Endodermal cell (in vitro differentiated cells): Measurements from ENCODE around the gene HIPK1. TPM values are rescaled to one million over a fixed set of nuclear protein-coding genes. Genes with fewer than 3 reads are reported as not detected.

ENCODE experiments used
- DNase-seq: peaks from one replicate; pipeline ENCODE4 v3.0.0-alpha.2; 2017
- H3K27ac ChIP-seq: 2 replicates; pipeline ENCODE4 v1.5.1; 2013; ENCODE audit warnings: mild to moderate bottlenecking, low read depth, low read length, moderate library complexity
- H3K27me3 ChIP-seq: 2 replicates; pipeline ENCODE4 v1.6.1; 2013; ENCODE audit warnings: mild to moderate bottlenecking, low read length, moderate library complexity; ENCODE audit not compliant: insufficient read depth, control insufficient read depth, poor library complexity, severe bottlenecking
- H3K36me3 ChIP-seq: 2 replicates; pipeline ENCODE4 v1.7.0; 2013; ENCODE audit warnings: mild to moderate bottlenecking, low read length, moderate library complexity; ENCODE audit not compliant: control insufficient read depth, insufficient read depth
- H3K4me1 ChIP-seq: one replicate; pipeline ENCODE4 v1.7.0; 2013; ENCODE audit warnings: low read length; ENCODE audit not compliant: control insufficient read depth, insufficient read depth
- H3K4me3 ChIP-seq: 2 replicates; pipeline ENCODE4 v1.5.1; 2013; ENCODE audit warnings: mild to moderate bottlenecking, low read length, moderate library complexity
- H3K9ac ChIP-seq: 2 replicates; pipeline ENCODE4 v1.6.1; 2013; ENCODE audit warnings: mild to moderate bottlenecking, low read length, moderate library complexity; ENCODE audit not compliant: poor library complexity, severe bottlenecking; ENCODE audit errors: extremely low read depth
- H3K9me3 ChIP-seq: 2 replicates; pipeline ENCODE4 v1.6.1; 2013; ENCODE audit warnings: mild to moderate bottlenecking, low read length, moderate library complexity; ENCODE audit not compliant: control insufficient read depth
- H3K27ac Mint-ChIP-seq: 2 replicates; pipeline ENCODE4 v1.8.0; 2020; ENCODE audit warnings: mixed read lengths
- H3K27me3 Mint-ChIP-seq: 2 replicates; pipeline ENCODE4 v1.8.0; 2021; ENCODE audit warnings: mild to moderate bottlenecking, mixed read lengths; ENCODE audit not compliant: insufficient read depth
- H3K36me3 Mint-ChIP-seq: 2 replicates; pipeline ENCODE4 v1.8.0; 2020; ENCODE audit warnings: low read depth, mixed read lengths
- H3K4me1 Mint-ChIP-seq: 2 replicates; pipeline ENCODE4 v1.8.0; 2020; ENCODE audit warnings: mixed read lengths
- H3K4me3 Mint-ChIP-seq: 2 replicates; pipeline ENCODE4 v1.8.0; 2020; ENCODE audit warnings: mild to moderate bottlenecking, moderate library complexity, mixed read lengths
- H3K9me3 Mint-ChIP-seq: 2 replicates; pipeline ENCODE4 v1.8.0; 2020; ENCODE audit warnings: mild to moderate bottlenecking, mixed read lengths
- WGBS, 2 experiments: methylation state at CpG; one replicate each; pipeline versions ENCODE4 v1.1.5 to v1.1.7; 2013; ENCODE audit warnings: missing lambda C conversion rate in 2 of 2, mixed read lengths in 1 of 2; ENCODE audit not compliant: insufficient coverage in 1 of 2, insufficient read length in 1 of 2; 5-methylcytosine and 5-hydroxymethylcytosine counted together
- total RNA-seq, 2 donors: library from RNA; stranded (reverse); fragmentation: NEBNext Ultra II Directional in 1 of 2; extraction: Animal tissue kit (Norgen Biotek cat#: 25700) in 1 of 2; gene quantifications; 2 replicates in 1 of 2; 3 replicates in 1 of 2; pipeline ENCODE4 v1.2.1, GENCODE V29; 2021
- TF ChIP-seq, protein P1 (sequence below): fragments of 200-600 bp; sonication (generic); conservative IDR thresholded peaks from 2 replicates; pipeline ENCODE4 v1.5.0; 2021; ENCODE audit warnings: antibody characterized with exemption, mild to moderate bottlenecking

Gene HIPK1
- total RNA-seq, 2 donors from 2014 or later: 71.4 to 79.2 TPM

DNA sequence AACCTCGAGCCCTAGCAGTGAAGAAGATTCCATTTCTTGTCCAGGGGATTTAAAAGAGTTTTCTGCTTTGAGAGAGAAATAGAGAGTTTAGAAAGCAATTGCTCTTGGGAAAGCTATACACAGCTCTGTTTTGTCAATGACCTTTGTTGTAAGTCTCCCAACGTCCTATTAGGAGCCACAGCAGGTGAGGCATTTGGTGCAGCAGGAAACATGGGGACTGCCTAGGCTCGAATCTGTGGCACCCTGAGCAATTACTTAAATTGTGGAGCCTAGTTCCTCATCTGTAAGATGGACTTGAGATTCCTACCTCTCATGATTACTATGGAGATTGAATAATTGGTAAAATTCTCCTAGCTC lies 15.8 kb upstream of the HIPK1 start:
- peaks cover 2% of the 10 kb centered on the region for H3K4me1 Mint-ChIP-seq
- TF ChIP-seq, protein P1, sequence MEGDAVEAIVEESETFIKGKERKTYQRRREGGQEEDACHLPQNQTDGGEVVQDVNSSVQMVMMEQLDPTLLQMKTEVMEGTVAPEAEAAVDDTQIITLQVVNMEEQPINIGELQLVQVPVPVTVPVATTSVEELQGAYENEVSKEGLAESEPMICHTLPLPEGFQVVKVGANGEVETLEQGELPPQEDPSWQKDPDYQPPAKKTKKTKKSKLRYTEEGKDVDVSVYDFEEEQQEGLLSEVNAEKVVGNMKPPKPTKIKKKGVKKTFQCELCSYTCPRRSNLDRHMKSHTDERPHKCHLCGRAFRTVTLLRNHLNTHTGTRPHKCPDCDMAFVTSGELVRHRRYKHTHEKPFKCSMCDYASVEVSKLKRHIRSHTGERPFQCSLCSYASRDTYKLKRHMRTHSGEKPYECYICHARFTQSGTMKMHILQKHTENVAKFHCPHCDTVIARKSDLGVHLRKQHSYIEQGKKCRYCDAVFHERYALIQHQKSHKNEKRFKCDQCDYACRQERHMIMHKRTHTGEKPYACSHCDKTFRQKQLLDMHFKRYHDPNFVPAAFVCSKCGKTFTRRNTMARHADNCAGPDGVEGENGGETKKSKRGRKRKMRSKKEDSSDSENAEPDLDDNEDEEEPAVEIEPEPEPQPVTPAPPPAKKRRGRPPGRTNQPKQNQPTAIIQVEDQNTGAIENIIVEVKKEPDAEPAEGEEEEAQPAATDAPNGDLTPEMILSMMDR: no peak
- H3K4me3 Mint-ChIP-seq: no peak overlapping the region
- Histone ChIP-seq H3K9ac (no peak overlapping the region), H3K9me3 (no peaks in the 10 kb centered on the region), H3K4me3 (no peak overlapping the region), H3K27me3 (no peaks in the 10 kb centered on the region), H3K4me1 (no peaks in the 10 kb centered on the region), H3K27ac (no peak overlapping the region), H3K36me3 (peaks cover 40% of the 10 kb centered on the region)
- peak overlapping the region; percentile 16 for H3K27ac Mint-ChIP-seq
- DNase-seq: no peak
- whole genome bisulfite sequencing, 2 experiments: 86 to 89% methylated on average over 2 to 3 of the region's 3 CpGs
- peaks cover 21% of the 10 kb centered on the region for H3K36me3 Mint-ChIP-seq
- H3K9me3 Mint-ChIP-seq: no peaks in the 10 kb centered on the region
- H3K27me3 Mint-ChIP-seq: peaks cover 3% of the 10 kb centered on the region

DNA sequence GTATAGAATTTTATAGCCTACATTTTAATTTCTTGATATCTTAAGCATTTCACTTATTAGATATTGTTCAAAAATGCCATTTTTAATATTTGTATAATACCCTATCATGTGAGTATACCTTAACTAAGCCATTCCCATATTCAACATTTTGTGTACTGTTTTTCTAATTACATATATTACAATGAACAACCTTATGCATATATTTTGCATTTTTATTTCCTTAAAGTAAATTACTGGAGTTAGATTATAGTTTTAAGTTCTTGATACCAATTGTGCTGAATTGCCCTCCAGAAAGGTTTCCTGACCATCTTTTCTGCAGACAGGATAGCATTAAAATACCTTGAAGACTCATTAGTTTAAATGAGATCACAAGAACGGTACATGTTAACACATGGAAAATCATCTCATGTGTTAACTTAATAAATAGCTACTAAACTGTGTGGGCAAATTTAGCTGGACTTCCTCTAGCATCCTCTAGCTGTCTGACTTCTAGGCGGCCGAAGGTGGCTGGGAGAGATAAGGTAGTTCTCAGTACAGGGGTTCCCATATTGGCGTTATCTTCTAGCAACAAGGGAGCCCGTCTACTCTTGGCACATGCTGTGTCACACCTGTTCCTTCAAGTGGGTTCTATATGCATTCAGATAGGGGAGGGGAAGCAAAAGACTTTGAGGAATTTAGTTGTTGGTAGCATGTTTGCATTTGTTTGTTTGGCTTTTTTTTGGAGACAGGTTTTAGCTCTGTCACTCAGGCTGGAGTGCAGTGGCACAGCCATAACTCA lies 15.0 kb upstream of the HIPK1 start:
- DNase-seq: no peak
- Mint-ChIP-seq H3K4me1 (peaks cover 2% of the 10 kb centered on the region), H3K9me3 (no peaks in the 10 kb centered on the region), H3K27me3 (peaks cover 6% of the 10 kb centered on the region), H3K36me3 (peaks cover 16% of the 10 kb centered on the region), H3K27ac (no peak overlapping the region), H3K4me3 (no peak overlapping the region)
- Histone ChIP-seq H3K9ac (no peak overlapping the region), H3K27me3 (no peaks in the 10 kb centered on the region), H3K36me3 (peaks cover 33% of the 10 kb centered on the region), H3K27ac (no peak overlapping the region), H3K4me1 (no peaks in the 10 kb centered on the region), H3K4me3 (no peak overlapping the region), H3K9me3 (no peaks in the 10 kb centered on the region)
- 91 to 100% methylated on average over 3 to 5 of the region's 5 CpGs for WGBS, 2 experiments
- TF ChIP-seq, protein P1: no peak

DNA sequence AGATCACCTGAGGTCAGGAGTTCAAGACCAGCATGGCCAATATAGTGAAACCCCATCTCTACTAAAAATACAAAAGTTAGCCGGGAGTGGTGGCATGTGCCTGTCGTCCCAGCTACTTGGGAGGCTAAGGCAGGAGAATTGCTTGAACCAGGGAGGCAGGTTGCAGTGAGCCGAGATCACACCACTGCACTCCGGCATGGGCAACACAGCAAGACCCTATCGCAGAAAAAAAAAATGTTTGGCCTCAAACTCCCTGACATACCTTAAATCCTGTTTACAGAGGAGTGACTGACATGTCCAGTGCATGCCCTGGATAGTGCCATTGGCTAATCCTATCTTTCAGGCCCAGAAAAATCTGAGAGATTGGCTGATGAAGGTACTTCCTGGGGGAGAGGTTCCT lies 12.2 kb upstream of the HIPK1 start:
- no peaks in the 10 kb centered on the region for H3K4me1 ChIP-seq
- no peak overlapping the region for H3K27ac ChIP-seq
- no peak overlapping the region for H3K4me3 Mint-ChIP-seq
- no peaks in the 10 kb centered on the region for H3K9me3 Mint-ChIP-seq
- no peak overlapping the region for H3K9ac ChIP-seq
- H3K27me3 Mint-ChIP-seq: peaks cover 6% of the 10 kb centered on the region
- H3K27me3 ChIP-seq: peaks cover 5% of the 10 kb centered on the region
- TF ChIP-seq, protein P1: no peak
- 76 to 94% methylated on average over 4 to 5 of the region's 5 CpGs for WGBS, 2 experiments
- no peak overlapping the region for H3K4me3 ChIP-seq
- peaks cover 2% of the 10 kb centered on the region for H3K36me3 Mint-ChIP-seq
- H3K36me3 ChIP-seq: peaks cover 18% of the 10 kb centered on the region
- H3K4me1 Mint-ChIP-seq: peaks cover 2% of the 10 kb centered on the region
- H3K9me3 ChIP-seq: no peaks in the 10 kb centered on the region
- no peak for DNase-seq
- no peak overlapping the region for H3K27ac Mint-ChIP-seq
